ENCODE data around the gene ATE1.

The ATE1 gene

GRCh38 chr10:121774404-121774803 is 153.4 kb downstream of the ATE1 start:
- no peak for ATAC-seq

GRCh38 chr10:121772884-121773283 is 154.9 kb downstream of the ATE1 start:
- ATAC-seq, result no peak
- peak; percentile 63 for TF ChIP-seq ISL1 (CRISPR knock-in tag; IDR thresholded peaks at IDR 0.05)
- no peak for TF ChIP-seq ZFP30 (CRISPR knock-in tag; IDR thresholded peaks at IDR 0.05)

More at GRCh38 chr10:121774404-121774803, 153.4 kb downstream of the ATE1 start:
- no peak for TF ChIP-seq ZNF565 (CRISPR knock-in tag; conservative IDR thresholded peaks at IDR 0.05; ENCODE audit: low read depth)
- TF ChIP-seq PATZ1 (CRISPR knock-in tag; IDR thresholded peaks at IDR 0.05; ENCODE audit: borderline replicate concordance), result no peak
- no peak for TF ChIP-seq ZFP3 (CRISPR knock-in tag; IDR thresholded peaks at IDR 0.05)
- no peak for TF ChIP-seq ZFP30 (CRISPR knock-in tag; IDR thresholded peaks at IDR 0.05)
- no peak for TF ChIP-seq PPARA (CRISPR knock-in tag; IDR thresholded peaks at IDR 0.05; ENCODE audit: borderline replicate concordance)
- no peak for TF ChIP-seq SNAI2 (CRISPR knock-in tag; IDR thresholded peaks at IDR 0.05)
- no peak for TF ChIP-seq TCF4 (CRISPR knock-in tag; IDR thresholded peaks at IDR 0.05; ENCODE audit: borderline replicate concordance)
- TF ChIP-seq CSDC2 (CRISPR knock-in tag; IDR thresholded peaks at IDR 0.05), result no peak
- no peak for TF ChIP-seq BACH2 (CRISPR knock-in tag; IDR thresholded peaks at IDR 0.05; ENCODE audit: borderline replicate concordance)
- no peak for TF ChIP-seq OSR1 (CRISPR knock-in tag; IDR thresholded peaks at IDR 0.05)
- TF ChIP-seq ESRRG (CRISPR knock-in tag; IDR thresholded peaks at IDR 0.05), result no peak
- TF ChIP-seq RARB (CRISPR knock-in tag; IDR thresholded peaks at IDR 0.05), result no peak
- no peak for TF ChIP-seq ARNTL (CRISPR knock-in tag; IDR thresholded peaks at IDR 0.05; ENCODE audit: borderline replicate concordance, low read depth)
- no peak for TF ChIP-seq TOX (CRISPR knock-in tag; IDR thresholded peaks at IDR 0.05; ENCODE audit: borderline replicate concordance)
- no peak for TF ChIP-seq CSRNP3 (CRISPR knock-in tag; IDR thresholded peaks at IDR 0.05)
- TF ChIP-seq CREB5 (CRISPR knock-in tag; IDR thresholded peaks at IDR 0.05; ENCODE audit: low read depth), result no peak

GRCh38 chr10:121772406-121772805 is 155.4 kb downstream of the ATE1 start:
- no peak for ATAC-seq
- no peak for TF ChIP-seq TCF4 (CRISPR knock-in tag; IDR thresholded peaks at IDR 0.05; ENCODE audit: borderline replicate concordance)

GRCh38 chr10:121771966-121772365 is 155.9 kb downstream of the ATE1 start:
- no peak for ATAC-seq
- TF ChIP-seq ZFP30 (CRISPR knock-in tag; IDR thresholded peaks at IDR 0.05) (no peak), TSHZ2 (CRISPR knock-in tag; IDR thresholded peaks at IDR 0.05) (no peak), ZNF8 (CRISPR knock-in tag; IDR thresholded peaks at IDR 0.05) (no peak), TCF4 (CRISPR knock-in tag; IDR thresholded peaks at IDR 0.05; ENCODE audit: borderline replicate concordance) (no peak), PPARA (CRISPR knock-in tag; IDR thresholded peaks at IDR 0.05; ENCODE audit: borderline replicate concordance) (no peak), SNAI2 (CRISPR knock-in tag; IDR thresholded peaks at IDR 0.05) (no peak), TOX (CRISPR knock-in tag; IDR thresholded peaks at IDR 0.05; ENCODE audit: borderline replicate concordance) (no peak), RARB (CRISPR knock-in tag; IDR thresholded peaks at IDR 0.05) (no peak), BACH2 (CRISPR knock-in tag; IDR thresholded peaks at IDR 0.05; ENCODE audit: borderline replicate concordance) (no peak), POU6F1 (CRISPR knock-in tag; IDR thresholded peaks at IDR 0.05; ENCODE audit: borderline replicate concordance, low read depth) (no peak), ARNTL (CRISPR knock-in tag; IDR thresholded peaks at IDR 0.05; ENCODE audit: borderline replicate concordance, low read depth) (no peak), ISL1 (CRISPR knock-in tag; IDR thresholded peaks at IDR 0.05) (no peak), GLIS3 (CRISPR knock-in tag; IDR thresholded peaks at IDR 0.05) (no peak), ZNF70 (CRISPR knock-in tag; IDR thresholded peaks at IDR 0.05) (no peak), CREB5 (CRISPR knock-in tag; IDR thresholded peaks at IDR 0.05; ENCODE audit: low read depth) (no peak), ZC3H10 (CRISPR knock-in tag; IDR thresholded peaks at IDR 0.05) (no peak), CSRNP3 (CRISPR knock-in tag; IDR thresholded peaks at IDR 0.05) (no peak)

Data from SK-N-SH treated with all-trans-retinoic acid at 6 μM for 48 hours (cell line).